A673 (cell line): ENCODE results near the gene LGALS12. TPM values are rescaled to one million over a fixed set of nuclear protein-coding genes. Genes with fewer than 3 reads are reported as not detected.

Experiments used
- BruUV-seq: library from RNA; stranded (reverse); fragments of 400-500 nt; replicated peaks from 2 replicates; lab custom pipeline; 2021; lab: Mats Ljungman, UMichigan
- CTCF ChIA-PET: fragments of 300-600 bp; sonication (Branson Sonifier 250); formaldehyde crosslinking; loops from one replicate; lab custom pipeline; 2022; ENCODE audit warnings: antibody characterized with exemption; lab: Charles Lee
- POLR2A ChIA-PET: fragments of 300-600 bp; sonication (Branson Sonifier 250); formaldehyde crosslinking; loops from one replicate; lab custom pipeline; 2022; ENCODE audit warnings: antibody characterized with exemption; ENCODE audit not compliant: low non-redundant PET; lab: Charles Lee
- DNase-seq: peaks from one replicate; pipeline ENCODE4 v3.0.0-alpha.2; 2015; ENCODE audit warnings: low spot score
- H3K27ac ChIP-seq: fragments of 200-600 bp; sonication (generic); 2 replicates; pipeline ENCODE4 v1.5.1; 2016; ENCODE audit warnings: mixed run types, low read depth, mild to moderate bottlenecking, mixed read lengths, antibody characterized with exemption, low read length; ENCODE audit not compliant: poor library complexity, severe bottlenecking
- H3K27me3 ChIP-seq: fragments of 200-600 bp; sonication (generic); replicated peaks from 2 replicates; pipeline ENCODE4 v1.6.1; 2017; ENCODE audit warnings: mixed run types, low read depth, mild to moderate bottlenecking, mixed read lengths, antibody characterized with exemption, low read length; ENCODE audit not compliant: insufficient read depth, poor library complexity
- H3K36me3 ChIP-seq: fragments of 200-600 bp; sonication (generic); 2 replicates; pipeline ENCODE4 v1.6.1; 2016; ENCODE audit warnings: mixed run types, mild to moderate bottlenecking, mixed read lengths, antibody characterized with exemption, low read length; ENCODE audit not compliant: insufficient read depth, poor library complexity, severe bottlenecking
- H3K4me1 ChIP-seq: fragments of 200-600 bp; sonication (generic); 2 replicates; pipeline ENCODE4 v1.6.1; 2017; ENCODE audit warnings: mixed run types, mild to moderate bottlenecking, mixed read lengths, antibody characterized with exemption, low read length; ENCODE audit not compliant: insufficient read depth, poor library complexity, severe bottlenecking
- H3K4me3 ChIP-seq: fragments of 200-600 bp; sonication (generic); 2 replicates; pipeline ENCODE4 v1.5.1; 2016; ENCODE audit warnings: low read depth, mixed run types, mild to moderate bottlenecking, mixed read lengths, low read length; ENCODE audit not compliant: poor library complexity, severe bottlenecking
- H3K9me3 ChIP-seq: fragments of 200-600 bp; sonication (generic); 2 replicates; pipeline ENCODE4 v1.6.1; 2016; ENCODE audit warnings: mixed run types, low read depth, mild to moderate bottlenecking, mixed read lengths, antibody characterized with exemption, low read length; ENCODE audit not compliant: poor library complexity, severe bottlenecking
- CTCF ChIP-seq: fragments of 300-800, 200-600 bp; sonication (generic); conservative IDR thresholded peaks from 2 replicates; pipeline ENCODE4 v1.5.1; 2017; ENCODE audit warnings: low read depth, mild to moderate bottlenecking, antibody characterized with exemption, low read length, moderate library complexity, mixed read lengths
- EZH2 ChIP-seq: fragments of 200-600 bp; sonication (generic); IDR thresholded peaks from 2 replicates; pipeline ENCODE4 v1.6.1; 2017; ENCODE audit warnings: borderline replicate concordance, low read depth, mild to moderate bottlenecking, mixed read lengths, antibody characterized with exemption, low read length; ENCODE audit not compliant: poor library complexity, severe bottlenecking
- intact Hi-C: fragments of 100-400 bp; cut with micrococcal nuclease; formaldehyde crosslinking; loops from one replicate; pipeline ENCODE4 v1.10.0; 2022; ENCODE audit not compliant: unreplicated experiment
- total RNA-seq: library from RNA; stranded (reverse); gene quantifications from 2 replicates; pipeline ENCODE4 v1.2.3, GENCODE V29; 2021

The LGALS12 gene
- total RNA-seq, 1 experiment from 2014 or later, result not detected

GRCh38 chr11:63520606-63521170 lies 14.8 kb downstream of the LGALS12 start:
- intact Hi-C loops, result no loop called here
- no peaks in the 10 kb centered on the region for H3K9me3 ChIP-seq
- H3K4me1 ChIP-seq, result no peaks in the 10 kb centered on the region
- ChIA-PET CTCF (no interaction called here), POLR2A (no interaction called here)
- TF ChIP-seq EZH2, result no peak
- no peak for TF ChIP-seq CTCF
- DNase-seq, result no peak
- H3K4me3 ChIP-seq, result no peak overlapping the region
- no peaks in the 10 kb centered on the region for H3K36me3 ChIP-seq
- no peaks in the 10 kb centered on the region for H3K27me3 ChIP-seq
- no peak overlapping the region for H3K27ac ChIP-seq
- BruUV-seq, result no TSS peak

- intact Hi-C loops, result no loop called here
- H3K4me1 ChIP-seq, result no peaks in the 10 kb centered on the region
- no peak for DNase-seq
- ChIA-PET CTCF (no interaction called here), POLR2A (no interaction called here)
- no peak for TF ChIP-seq EZH2
- TF ChIP-seq CTCF, result no peak
- no peak overlapping the region for H3K4me3 ChIP-seq
- BruUV-seq, result no TSS peak
- H3K27me3 ChIP-seq, result no peaks in the 10 kb centered on the region
- no peaks in the 10 kb centered on the region for H3K9me3 ChIP-seq
- H3K36me3 ChIP-seq, result no peaks in the 10 kb centered on the region
- H3K27ac ChIP-seq, result no peak overlapping the region
These were observed 16.0 kb downstream of the LGALS12 start for GRCh38 chr11:63521896-63522295.

GRCh38 chr11:63523151-63523550 lies 17.3 kb downstream of the LGALS12 start:
- Histone ChIP-seq H3K4me1 (no peaks in the 10 kb centered on the region), H3K4me3 (no peak overlapping the region), H3K9me3 (no peaks in the 10 kb centered on the region), H3K27me3 (no peaks in the 10 kb centered on the region), H3K36me3 (no peaks in the 10 kb centered on the region), H3K27ac (no peak overlapping the region)
- ChIA-PET CTCF (no interaction called here), POLR2A (no interaction called here)
- TF ChIP-seq CTCF (no peak), EZH2 (no peak)
- BruUV-seq, result no TSS peak
- no peak for DNase-seq
- intact Hi-C loops, result no loop called here
